H1 (cell line): Measurements from ENCODE around the gene LRRC28.

Experiments
- BRCA1 ChIP-seq: IDR thresholded peaks from 2 replicates; pipeline ENCODE4 v1.6.1; 2012; ENCODE audit warnings: low read depth, low read length, improper control_type of control experiment
- EGR1 ChIP-seq: IDR thresholded peaks from 2 replicates; pipeline ENCODE4 v1.6.1; 2011; ENCODE audit warnings: low read depth, low read length, borderline replicate concordance
- POLR2A ChIP-seq, 2 experiments: IDR thresholded peaks; 1 replicate in 1 of 2; 2 replicates in 1 of 2; pipeline ENCODE4 v1.6.1; 2011; ENCODE audit warnings: low read depth in 2 of 2, low read length in 2 of 2, mild to moderate bottlenecking in 2 of 2; ENCODE audit errors: control extremely low read depth in 1 of 2
- POLR2AphosphoS5 ChIP-seq: IDR thresholded peaks from 2 replicates; pipeline ENCODE4 v1.6.1; 2011; ENCODE audit warnings: low read depth, low read length
- RXRA ChIP-seq: IDR thresholded peaks from 2 replicates; pipeline ENCODE4 v1.6.1; 2011; ENCODE audit warnings: low read depth, mild to moderate bottlenecking, low read length, moderate library complexity; ENCODE audit not compliant: insufficient read depth
- SIN3A ChIP-seq, 2 experiments: IDR thresholded peaks in 1 of 2; conservative IDR thresholded peaks in 1 of 2; 2 replicates each; pipeline ENCODE4 v1.6.1; 2011 to 2012; ENCODE audit warnings: low read length in 2 of 2, improper control_type of control experiment in 1 of 2, low read depth in 1 of 2, mild to moderate bottlenecking in 1 of 2
- SUZ12 ChIP-seq: fragments of 200-600 bp; sonication (generic); IDR thresholded peaks from 2 replicates; pipeline ENCODE4 v1.6.1; 2012; ENCODE audit warnings: mild to moderate bottlenecking, inconsistent platforms, low read length, moderate library complexity, mixed read lengths
- TAF1 ChIP-seq: IDR thresholded peaks from 2 replicates; pipeline ENCODE4 v1.6.1; 2011; ENCODE audit warnings: mild to moderate bottlenecking, low read depth, low read length
- TBP ChIP-seq: IDR thresholded peaks from 2 replicates; pipeline ENCODE4 v1.6.1; 2011; ENCODE audit warnings: low read depth, low read length, improper control_type of control experiment
- TEAD4 ChIP-seq: IDR thresholded peaks from 2 replicates; pipeline ENCODE4 v1.6.1; 2012; ENCODE audit warnings: low read depth, low read length, inconsistent platforms, mixed read lengths
- TF ChIP-seq, protein P1 (sequence below), 3 experiments: IDR thresholded peaks; 1 replicate in 2 of 3; 2 replicates in 1 of 3; pipeline versions ENCODE4 v1.5.1 to v1.6.1; 2011; ENCODE audit warnings: low read length in 3 of 3, mild to moderate bottlenecking in 3 of 3, inconsistent platforms in 2 of 3, low read depth in 1 of 3, moderate library complexity in 1 of 3; ENCODE audit not compliant: insufficient read depth in 1 of 3; ENCODE audit errors: control extremely low read depth in 1 of 3
- TF ChIP-seq, protein P2 (sequence below): IDR thresholded peaks from 2 replicates; pipeline ENCODE4 v1.6.1; 2012; ENCODE audit warnings: inconsistent platforms

DNA sequence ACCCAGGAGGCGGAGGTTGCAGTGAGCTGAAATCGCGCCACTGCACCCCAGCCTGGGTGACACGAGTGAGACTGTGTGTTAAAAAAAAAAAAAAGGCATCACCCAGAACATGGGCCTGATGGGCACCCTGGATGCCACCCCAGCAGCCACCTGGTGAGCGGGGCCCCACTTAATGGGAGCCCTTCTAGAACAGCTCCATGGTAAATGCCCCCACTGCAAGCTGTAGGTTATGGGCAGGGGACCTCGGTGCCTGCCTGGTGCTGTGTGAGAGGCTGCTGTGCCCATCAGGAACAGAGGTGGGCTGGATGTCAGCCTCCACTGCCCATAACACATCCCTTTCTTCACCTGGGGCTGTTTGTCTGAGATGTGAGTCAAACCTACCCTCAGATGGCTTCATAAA is 158.3 kb downstream of the LRRC28 start:
- no peak for TF ChIP-seq BRCA1
- TF ChIP-seq, protein P1, sequence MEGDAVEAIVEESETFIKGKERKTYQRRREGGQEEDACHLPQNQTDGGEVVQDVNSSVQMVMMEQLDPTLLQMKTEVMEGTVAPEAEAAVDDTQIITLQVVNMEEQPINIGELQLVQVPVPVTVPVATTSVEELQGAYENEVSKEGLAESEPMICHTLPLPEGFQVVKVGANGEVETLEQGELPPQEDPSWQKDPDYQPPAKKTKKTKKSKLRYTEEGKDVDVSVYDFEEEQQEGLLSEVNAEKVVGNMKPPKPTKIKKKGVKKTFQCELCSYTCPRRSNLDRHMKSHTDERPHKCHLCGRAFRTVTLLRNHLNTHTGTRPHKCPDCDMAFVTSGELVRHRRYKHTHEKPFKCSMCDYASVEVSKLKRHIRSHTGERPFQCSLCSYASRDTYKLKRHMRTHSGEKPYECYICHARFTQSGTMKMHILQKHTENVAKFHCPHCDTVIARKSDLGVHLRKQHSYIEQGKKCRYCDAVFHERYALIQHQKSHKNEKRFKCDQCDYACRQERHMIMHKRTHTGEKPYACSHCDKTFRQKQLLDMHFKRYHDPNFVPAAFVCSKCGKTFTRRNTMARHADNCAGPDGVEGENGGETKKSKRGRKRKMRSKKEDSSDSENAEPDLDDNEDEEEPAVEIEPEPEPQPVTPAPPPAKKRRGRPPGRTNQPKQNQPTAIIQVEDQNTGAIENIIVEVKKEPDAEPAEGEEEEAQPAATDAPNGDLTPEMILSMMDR (IDR thresholded peaks at IDR 0.05; ENCODE audit: control extremely low read depth in 1 of 3, insufficient read depth in 1 of 3, low read depth in 1 of 3, low read length in 3 of 3) = no peak
- no peak for TF ChIP-seq TAF1
- no peak for TF ChIP-seq TBP
- TF ChIP-seq RXRA = no peak
- no peak for TF ChIP-seq POLR2A (IDR thresholded peaks at IDR 0.05; ENCODE audit: control extremely low read depth in 1 of 2, low read depth in 2 of 2, low read length in 2 of 2)
- TF ChIP-seq EGR1 = no peak
- TF ChIP-seq SIN3A (conservative IDR thresholded peaks at IDR 0.05 in 1 of 2, IDR thresholded peaks at IDR 0.05 in 1 of 2; ENCODE audit: low read depth in 1 of 2, low read length in 2 of 2) = no peak
- TF ChIP-seq, protein P2, sequence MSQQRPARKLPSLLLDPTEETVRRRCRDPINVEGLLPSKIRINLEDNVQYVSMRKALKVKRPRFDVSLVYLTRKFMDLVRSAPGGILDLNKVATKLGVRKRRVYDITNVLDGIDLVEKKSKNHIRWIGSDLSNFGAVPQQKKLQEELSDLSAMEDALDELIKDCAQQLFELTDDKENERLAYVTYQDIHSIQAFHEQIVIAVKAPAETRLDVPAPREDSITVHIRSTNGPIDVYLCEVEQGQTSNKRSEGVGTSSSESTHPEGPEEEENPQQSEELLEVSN = no peak
- no peak for TF ChIP-seq POLR2AphosphoS5
- no peak for TF ChIP-seq SUZ12
- no peak for TF ChIP-seq TEAD4
